GM12878 (cell line): ENCODE data around the gene ITPR2. TPM values are rescaled to one million over a fixed set of nuclear protein-coding genes. Genes with fewer than 3 reads are reported as not detected.

Experiments
- ATAC-seq: fragments of 200-7000 bp; cut with Tn5 transposase; 3 replicates; pipeline ENCODE4 v1.9.1; 2020; ENCODE audit warnings: mild to moderate bottlenecking, moderate library complexity
- BruUV-seq: library from RNA; stranded (reverse); fragments of 400-500 nt; replicated peaks from 2 replicates; lab custom pipeline; 2021; lab: Mats Ljungman, UMichigan
- CTCF ChIA-PET: fragments of 300-600 bp; sonication (Branson Sonifier 250); formaldehyde crosslinking; extraction: SDS; loops from one replicate; lab custom pipeline; 2021; ENCODE audit warnings: inconsistent platforms; lab: Yijun Ruan, JAX
- POLR2A ChIA-PET: fragments of 350-600 bp; formaldehyde crosslinking; extraction: SDS; loops from one replicate; lab custom pipeline; 2021; ENCODE audit warnings: inconsistent platforms; lab: Charles Lee
- RAD21 ChIA-PET: fragments of 300-600 bp; sonication (Branson Sonifier 250); formaldehyde crosslinking; loops from one replicate; lab custom pipeline; 2023; ENCODE audit warnings: antibody characterized with exemption; ENCODE audit not compliant: unreplicated experiment; lab: Charles Lee
- SMC1A ChIA-PET: fragments of 300-600 bp; sonication (Branson Sonifier 250); formaldehyde crosslinking; loops from one replicate; lab custom pipeline; 2023; ENCODE audit not compliant: unreplicated experiment, uncharacterized antibody; lab: Charles Lee
- DNase-seq: peaks from one replicate; pipeline ENCODE4 v3.0.0-alpha.2; 2011; ENCODE audit warnings: low read depth, low spot score
- FAIRE-seq: peaks from 3 replicates; lab custom pipeline; 2011; peaks lifted over from hg19 to GRCh38; lab: Jason Lieb, UNC
- H2AFZ ChIP-seq: 2 replicates; pipeline ENCODE4 v1.6.0; 2011; ENCODE audit warnings: low read depth, low read length, control low read depth; ENCODE audit not compliant: control insufficient read depth
- H3K27ac ChIP-seq: 2 replicates; pipeline ENCODE4 v1.5.1; 2011; ENCODE audit warnings: control low read depth; ENCODE audit not compliant: control insufficient read depth, insufficient read depth
- H3K27me3 ChIP-seq, 2 experiments: replicated peaks in 1 of 2; 2 replicates each; pipeline versions ENCODE4 v1.6.0 to v1.6.1; 2011; ENCODE audit warnings: low read length in 1 of 2; ENCODE audit not compliant: control insufficient read depth in 2 of 2, insufficient read depth in 2 of 2
- H3K36me3 ChIP-seq, 2 experiments: 2 replicates each; pipeline ENCODE4 v1.5.1; 2011; ENCODE audit warnings: low read length in 1 of 2; ENCODE audit not compliant: control insufficient read depth in 2 of 2, insufficient read depth in 2 of 2
- H3K4me1 ChIP-seq: 2 replicates; pipeline ENCODE4 v1.6.1; 2011; ENCODE audit warnings: mild to moderate bottlenecking, low read length, moderate library complexity, mixed read lengths; ENCODE audit not compliant: control insufficient read depth, insufficient read depth
- H3K4me2 ChIP-seq: 2 replicates; pipeline ENCODE4 v1.6.0; 2011; ENCODE audit warnings: control low read depth; ENCODE audit not compliant: control insufficient read depth, insufficient read depth
- H3K4me3 ChIP-seq: fragments of 200-600 bp; sonication (generic); 2 replicates; pipeline ENCODE4 v1.5.1; 2016
- H3K79me2 ChIP-seq: 2 replicates; pipeline ENCODE4 v1.6.0; 2011; ENCODE audit warnings: low read length; ENCODE audit not compliant: control insufficient read depth, insufficient read depth
- H3K9ac ChIP-seq: 2 replicates; pipeline ENCODE4 v1.8.0; 2011; ENCODE audit warnings: low read length, control low read depth, mixed read lengths; ENCODE audit not compliant: control insufficient read depth, insufficient read depth
- H3K9me3 ChIP-seq: replicated peaks from 3 replicates; pipeline ENCODE4 v1.5.1; 2011; ENCODE audit warnings: mild to moderate bottlenecking, low read length; ENCODE audit not compliant: control insufficient read depth, insufficient read depth
- H4K20me1 ChIP-seq: 2 replicates; pipeline ENCODE4 v1.6.0; 2011; ENCODE audit not compliant: control insufficient read depth, insufficient read depth
- ATF3 ChIP-seq: IDR thresholded peaks from 2 replicates; pipeline ENCODE4 v1.6.1; 2011; ENCODE audit warnings: low read depth, mild to moderate bottlenecking, low read length, moderate library complexity, borderline replicate concordance; ENCODE audit errors: extremely low read depth
- CBX5 ChIP-seq: sonication (generic); IDR thresholded peaks from 2 replicates; pipeline ENCODE4 v1.6.1; 2016; ENCODE audit warnings: low read depth, moderate library complexity, mild to moderate bottlenecking, inconsistent platforms
- CHD1 ChIP-seq: IDR thresholded peaks from 2 replicates; pipeline ENCODE4 v1.6.1; 2012; ENCODE audit warnings: low read depth, low read length, improper control_type of control experiment
- CHD2 ChIP-seq: IDR thresholded peaks from 2 replicates; pipeline ENCODE4 v1.6.1; 2011; ENCODE audit warnings: low read depth, low read length, improper control_type of control experiment, borderline replicate concordance
- E2F4 ChIP-seq: IDR thresholded peaks from 2 replicates; pipeline ENCODE4 v1.6.1; 2012; ENCODE audit warnings: low read depth, low read length, improper control_type of control experiment
- E4F1 ChIP-seq: fragments of 450-650 bp; IDR thresholded peaks from 2 replicates; pipeline ENCODE4 v1.6.1; 2018; ENCODE audit warnings: borderline replicate concordance, mild to moderate bottlenecking; ENCODE audit not compliant: partially characterized antibody
- ETV6 ChIP-seq, 2 experiments: fragments of 450-650 bp in 1 of 2; IDR thresholded peaks in 1 of 2; conservative IDR thresholded peaks in 1 of 2; 2 replicates each; pipeline ENCODE4 v1.6.1; 2014; ENCODE audit warnings: antibody characterized with exemption in 1 of 2, borderline replicate concordance in 1 of 2, low read depth in 1 of 2, mild to moderate bottlenecking in 1 of 2, moderate library complexity in 1 of 2
- EZH2 ChIP-seq: IDR thresholded peaks from 2 replicates; pipeline ENCODE4 v1.6.1; 2012; ENCODE audit warnings: low read depth, mild to moderate bottlenecking, control low read depth, inconsistent platforms, low read length, borderline replicate concordance; ENCODE audit not compliant: control insufficient read depth
- GABPA ChIP-seq: IDR thresholded peaks from 2 replicates; pipeline ENCODE4 v1.6.1; 2014; ENCODE audit warnings: antibody characterized with exemption, low read depth, mild to moderate bottlenecking, inconsistent platforms
- KLF5 ChIP-seq: fragments of 450-650 bp; IDR thresholded peaks from 2 replicates; pipeline ENCODE4 v1.6.1; 2014; ENCODE audit warnings: mild to moderate bottlenecking; ENCODE audit not compliant: partially characterized antibody
- MEF2A ChIP-seq: IDR thresholded peaks from 2 replicates; pipeline ENCODE4 v1.6.1; 2011; ENCODE audit warnings: low read depth, mild to moderate bottlenecking, low read length, moderate library complexity; ENCODE audit not compliant: insufficient read depth
- PKNOX1 ChIP-seq: fragments of 450-650 bp; IDR thresholded peaks from 2 replicates; pipeline ENCODE4 v1.6.1; 2016; ENCODE audit warnings: mild to moderate bottlenecking
- RBBP5 ChIP-seq: fragments of 200-600 bp; sonication (generic); conservative IDR thresholded peaks from 2 replicates; pipeline ENCODE4 v1.6.1; 2016
- RUNX3 ChIP-seq: IDR thresholded peaks from 2 replicates; pipeline ENCODE4 v1.6.1; 2012; ENCODE audit warnings: low read length, inconsistent platforms
- WRNIP1 ChIP-seq: IDR thresholded peaks from 2 replicates; pipeline ENCODE4 v1.6.1; 2011; ENCODE audit warnings: low read depth, low read length, improper control_type of control experiment, borderline replicate concordance
- YBX1 ChIP-seq: fragments of 450-650 bp; IDR thresholded peaks from 2 replicates; pipeline ENCODE4 v1.6.1; 2016; ENCODE audit warnings: antibody characterized with exemption
- ZNF217 ChIP-seq: fragments of 450-650 bp; IDR thresholded peaks from 2 replicates; pipeline ENCODE4 v1.6.1; 2017; ENCODE audit warnings: antibody characterized with exemption, mild to moderate bottlenecking
- ZNF384 ChIP-seq: IDR thresholded peaks from 2 replicates; pipeline ENCODE4 v1.6.1; 2012; ENCODE audit warnings: low read depth, mild to moderate bottlenecking, low read length, improper control_type of control experiment, borderline replicate concordance
- ZSCAN29 ChIP-seq: fragments of 450-650 bp; IDR thresholded peaks from 2 replicates; pipeline ENCODE4 v1.6.1; 2017; ENCODE audit warnings: mild to moderate bottlenecking, moderate library complexity
- WGBS: methylation state at CpG from one replicate; pipeline ENCODE4 v1.1.6; 2016; ENCODE audit warnings: low lambda C conversion rate; ENCODE audit not compliant: insufficient replicate concordance, insufficient coverage; ENCODE audit errors: missing lambda C conversion rate; 5-methylcytosine and 5-hydroxymethylcytosine counted together
- in situ Hi-C: fragments of 300-500 bp; cut with MboI; formaldehyde crosslinking; loops from 9 replicates; pipeline ENCODE4 v1.14.3; 2018; ENCODE audit warnings: mixed read lengths
- intact Hi-C: fragments of 100-400 bp; cut with micrococcal nuclease; formaldehyde crosslinking; loops from one replicate; pipeline ENCODE4 v1.14.2; 2022; ENCODE audit not compliant: unreplicated experiment
- polyA plus RNA-seq, 11 experiments: library from polyadenylated mRNA; depleted of rRNA in 4 of 11; unstranded in 6 of 11; stranded (reverse) in 5 of 11; fragments of >200 nt; fragmentation: Nextera tagmentation in 4 of 11; fragmentation: Illumina TruSeq in 1 of 11; extraction: Ambion mirVana in 4 of 11; extraction: Trizol in 1 of 11; gene quantifications; 1 replicate in 1 of 11; 2 replicates in 10 of 11; pipeline versions ENCODE4 v1.2.1 to v1.2.3, GENCODE V29; 2011 to 2016; ENCODE audit warnings: inconsistent platforms in 2 of 11, missing spikeins in 2 of 11, low read depth in 1 of 11
- total RNA-seq, 4 experiments: library from RNA; depleted of rRNA in 3 of 4; stranded (reverse); fragments of >200 nt in 3 of 4; fragmentation: Illumina TruSeq in 1 of 4; extraction: Trizol in 1 of 4; gene quantifications; 2 replicates each; pipeline versions ENCODE4 v1.2.1 to v1.2.3, GENCODE V29; 2013 to 2021

ITPR2 gene
- total and polyA plus RNA-seq, 10 of the 15 experiments (the other 5 are each of a cell fraction or from before 2014, with no cell fraction given), result 7.5 to 76.2 (median 47.1) TPM

GRCh38 chr12:26754148-26754547 lies 78.8 kb downstream of the ITPR2 start (continued):
- TF ChIP-seq EZH2 (no peak), WRNIP1 (no peak), RBBP5 (no peak), GABPA (no peak), CHD1 (no peak), ATF3 (no peak), PKNOX1 (no peak), CBX5 (no peak), ZSCAN29 (no peak)

GRCh38 chr12:26751179-26751578 lies 81.8 kb downstream of the ITPR2 start:
- H3K27ac ChIP-seq, result peak overlapping the region; percentile 91
- no peak for FAIRE-seq
- H3K4me3 ChIP-seq, result 0 out of 2 replicates have a peak overlapping the region, but pooled peaks have one; percentile 3
- ChIA-PET POLR2A (interaction anchor here (0.7 kb wide), 3 partner anchors 23 to 63 kb away, joined by 4 to 6 read pairs (median 4); no protein-coding TSS in a partner anchor), SMC1A (interaction anchor here (0.7 to 6.5 kb wide), 7 partner anchors 11 to 77 kb away, joined by 3 to 96 read pairs (median 3); no protein-coding TSS in a partner anchor), CTCF (interaction anchor here (0.7 to 1.3 kb wide), 4 partner anchors 20 to 23 kb away, joined by 3 to 4 read pairs (median 3); no protein-coding TSS in a partner anchor), RAD21 (interaction anchor here (0.6 to 1.0 kb wide), 5 partner anchors 16 to 265 kb away, joined by 3 to 9 read pairs (median 3); no protein-coding TSS in a partner anchor)
- H3K9me3 ChIP-seq, result peaks cover 12% of the 10 kb centered on the region
- H3K4me2 ChIP-seq, result peak overlapping the region; percentile 10; the same call in 1 of the 2 replicates
- 95% methylated on average over 4 of the region's 4 CpGs for WGBS
- H2AFZ ChIP-seq, result no peak overlapping the region
- BruUV-seq, result no TSS peak
- intact Hi-C loops (no loop called here), in situ Hi-C loops (no loop called here)
- H3K27me3 ChIP-seq, result no peaks in the 10 kb centered on the region
- H3K36me3 ChIP-seq, result no peaks in the 10 kb centered on the region
- DNase-seq, result no peak
- H3K4me1 ChIP-seq, result peaks cover 56% of the 10 kb centered on the region
- peak overlapping the region; percentile 58; the same call in 1 of the 2 replicates for H3K9ac ChIP-seq
- no peak for ATAC-seq
- H3K79me2 ChIP-seq, result peaks cover 20% of the 10 kb centered on the region
- no peaks in the 10 kb centered on the region for H4K20me1 ChIP-seq
- TF ChIP-seq E4F1 (no peak), RUNX3 (no peak), MEF2A (0 out of 2 replicates have a peak, but pooled peaks have one; percentile 11), E2F4 (no peak), YBX1 (no peak), ZNF384 (no peak), KLF5 (no peak), CHD1 (no peak), CHD2 (no peak), ZNF217 (no peak), ETV6 (conservative IDR thresholded peaks at IDR 0.05 in 1 of 2, IDR thresholded peaks at IDR 0.05 in 1 of 2; ENCODE audit: borderline replicate concordance in 1 of 2, low read depth in 1 of 2) (no peak)
